ENCODE results near the gene B3GAT1.

B3GAT1 gene

DNA sequence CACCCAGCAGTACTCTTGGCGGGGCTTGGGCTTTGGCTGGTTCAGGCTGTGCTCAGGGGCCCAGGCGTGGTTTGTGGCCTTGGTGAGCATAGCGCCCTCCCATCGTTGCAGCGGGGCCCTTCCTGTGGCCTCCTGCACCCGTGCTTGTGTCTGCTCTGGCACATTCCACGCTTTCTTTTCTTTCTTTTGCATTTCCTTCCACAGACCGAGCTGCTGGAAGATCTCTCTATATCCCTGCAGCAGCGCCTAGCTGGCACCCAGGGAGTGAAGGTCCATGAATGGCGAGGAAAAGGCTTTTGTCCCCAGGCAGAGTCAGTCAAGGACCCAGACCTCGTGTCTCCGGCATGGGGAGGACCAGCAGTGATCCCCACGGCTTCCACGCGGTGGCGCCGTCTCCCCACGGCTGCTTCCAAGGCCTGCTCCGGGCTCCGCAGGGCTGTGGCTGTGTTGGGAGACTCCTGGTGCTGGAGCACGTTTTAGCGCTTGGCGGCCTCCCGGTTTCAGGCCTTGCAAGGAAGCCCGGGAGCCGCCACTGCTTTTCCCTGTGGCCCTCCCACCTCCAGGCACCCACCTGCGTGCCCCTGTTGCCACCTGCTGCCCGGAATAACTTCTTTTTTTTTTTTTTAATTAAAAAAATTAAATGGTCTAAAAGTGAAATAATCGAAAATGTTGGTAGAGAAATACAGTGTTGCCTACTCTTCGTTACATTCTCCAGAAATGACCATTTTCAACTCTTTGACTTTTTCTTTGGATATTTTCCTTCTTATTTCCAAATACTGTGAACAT lies 51.8 kb downstream of the B3GAT1 start:
- TF ChIP-seq POLR2A (IDR thresholded peaks at IDR 0.05; ENCODE audit: low read length) (no peak), GATA1 (IDR thresholded peaks at IDR 0.05; ENCODE audit: low read depth, low read length) (no peak)
- DNase-seq = peak; percentile 56 to 69

DNA sequence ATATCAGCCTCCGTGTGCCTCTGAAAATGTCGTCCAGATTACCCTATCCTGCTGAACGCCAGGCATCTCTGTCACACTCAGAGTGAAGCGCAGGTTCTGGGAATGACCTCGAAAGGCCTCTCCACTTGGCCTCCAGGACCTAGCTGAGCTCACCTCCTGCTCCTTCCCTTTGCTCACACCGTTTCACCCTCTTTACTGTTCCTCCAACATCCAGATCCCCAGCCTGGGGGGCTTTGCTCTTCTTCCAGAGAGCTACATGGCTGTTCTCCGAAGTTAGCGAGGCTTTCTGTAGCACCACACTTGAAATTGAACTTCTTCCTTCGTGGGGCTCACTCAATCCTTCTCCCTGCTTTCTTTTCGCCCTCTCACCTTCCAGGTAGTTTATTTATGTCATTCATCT lies 52.4 kb downstream of the B3GAT1 start:
- TF ChIP-seq GATA1 (IDR thresholded peaks at IDR 0.05; ENCODE audit: low read depth, low read length) (no peak), POLR2A (IDR thresholded peaks at IDR 0.05; ENCODE audit: low read length) (no peak)
- DNase-seq = no peak

DNA sequence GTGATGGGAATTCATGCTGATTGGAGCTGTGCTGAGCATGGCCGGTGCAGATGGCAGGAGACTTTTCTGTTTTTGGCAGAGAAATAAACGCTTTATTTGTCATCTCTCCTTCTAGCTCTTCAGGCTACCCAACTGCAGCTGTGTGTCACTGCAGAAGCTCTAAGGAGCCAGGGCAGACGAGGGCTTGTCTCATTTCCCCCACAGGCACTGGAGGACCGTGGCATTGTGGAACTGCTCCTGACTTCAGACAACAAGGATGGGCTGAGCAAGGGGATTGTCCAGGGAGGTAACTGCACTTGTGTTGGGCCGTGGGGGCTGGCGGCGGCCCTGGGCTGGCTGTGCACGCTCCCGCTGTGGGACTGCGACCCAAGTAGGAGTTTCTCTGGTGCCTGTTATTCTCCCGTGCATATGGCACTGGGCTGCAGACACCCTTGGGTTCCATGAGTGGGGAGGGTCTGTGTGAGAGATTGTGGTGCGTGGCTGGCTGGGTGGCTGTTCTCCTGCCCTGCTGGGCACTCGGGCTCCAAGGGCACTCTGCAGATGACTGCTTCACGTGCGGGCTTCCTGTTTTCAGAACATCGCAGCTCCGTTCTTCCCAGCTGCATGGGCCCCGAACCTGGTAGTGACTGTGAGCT lies 53.1 kb downstream of the B3GAT1 start:
- no peak for TF ChIP-seq GATA1 (IDR thresholded peaks at IDR 0.05; ENCODE audit: low read depth, low read length)
- no peak for TF ChIP-seq POLR2A (IDR thresholded peaks at IDR 0.05; ENCODE audit: low read length)
- DNase-seq = no peak

DNA sequence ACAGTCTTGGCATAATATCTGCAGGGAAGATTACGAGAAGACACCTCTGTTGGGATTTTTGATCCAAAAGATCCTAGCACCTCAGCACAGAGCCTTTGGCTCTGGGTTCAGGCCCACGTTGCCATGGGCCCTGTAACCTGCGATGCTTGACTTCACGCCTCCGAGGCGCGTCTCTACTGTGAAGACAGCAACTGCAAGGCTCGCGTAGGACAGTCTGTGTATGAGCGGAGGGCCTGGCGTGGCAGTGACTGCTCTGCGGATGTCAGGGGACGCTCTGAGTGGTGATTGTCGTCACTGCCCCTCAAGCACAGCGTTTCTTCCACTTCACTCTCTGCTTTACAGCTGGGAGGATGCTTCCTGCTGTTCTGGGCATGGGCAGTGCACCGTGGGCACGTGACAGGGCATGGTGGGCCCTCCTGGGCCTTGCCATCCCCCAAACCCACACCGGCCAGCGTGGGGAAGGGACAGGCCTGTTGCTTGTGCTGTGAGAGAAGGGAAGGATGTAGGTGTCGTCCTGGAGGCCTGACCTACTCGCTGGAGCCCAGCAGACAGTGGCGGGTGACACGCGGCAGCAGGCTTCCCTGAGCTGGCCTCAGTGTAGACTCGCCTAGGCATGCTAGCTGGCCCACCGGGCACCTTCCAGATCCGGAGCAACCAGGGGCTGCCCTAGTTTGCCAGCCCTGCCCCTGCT lies 53.7 kb downstream of the B3GAT1 start:
- no peak for DNase-seq
- TF ChIP-seq GATA1 (IDR thresholded peaks at IDR 0.05; ENCODE audit: low read depth, low read length) (no peak), POLR2A (IDR thresholded peaks at IDR 0.05; ENCODE audit: low read length) (no peak)

DNA sequence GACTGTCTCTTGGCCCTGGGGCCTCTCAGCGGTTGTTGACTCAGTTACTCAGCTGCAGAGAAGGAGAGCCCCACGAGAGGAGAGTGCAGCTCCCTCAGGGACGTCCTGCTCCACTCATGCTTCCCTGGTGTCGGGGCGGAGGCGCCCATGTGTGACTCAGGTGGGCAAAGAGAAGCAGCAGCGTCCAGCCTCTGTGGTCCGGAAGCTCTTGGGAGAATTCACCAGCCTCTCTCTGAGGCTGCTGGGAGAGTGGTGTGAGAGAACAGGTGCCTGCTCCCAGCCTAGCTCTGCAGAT lies 54.5 kb downstream of the B3GAT1 start:
- TF ChIP-seq GATA1 (IDR thresholded peaks at IDR 0.05; ENCODE audit: low read depth, low read length) (no peak), POLR2A (IDR thresholded peaks at IDR 0.05; ENCODE audit: low read length) (no peak)
- DNase-seq = no peak

DNA sequence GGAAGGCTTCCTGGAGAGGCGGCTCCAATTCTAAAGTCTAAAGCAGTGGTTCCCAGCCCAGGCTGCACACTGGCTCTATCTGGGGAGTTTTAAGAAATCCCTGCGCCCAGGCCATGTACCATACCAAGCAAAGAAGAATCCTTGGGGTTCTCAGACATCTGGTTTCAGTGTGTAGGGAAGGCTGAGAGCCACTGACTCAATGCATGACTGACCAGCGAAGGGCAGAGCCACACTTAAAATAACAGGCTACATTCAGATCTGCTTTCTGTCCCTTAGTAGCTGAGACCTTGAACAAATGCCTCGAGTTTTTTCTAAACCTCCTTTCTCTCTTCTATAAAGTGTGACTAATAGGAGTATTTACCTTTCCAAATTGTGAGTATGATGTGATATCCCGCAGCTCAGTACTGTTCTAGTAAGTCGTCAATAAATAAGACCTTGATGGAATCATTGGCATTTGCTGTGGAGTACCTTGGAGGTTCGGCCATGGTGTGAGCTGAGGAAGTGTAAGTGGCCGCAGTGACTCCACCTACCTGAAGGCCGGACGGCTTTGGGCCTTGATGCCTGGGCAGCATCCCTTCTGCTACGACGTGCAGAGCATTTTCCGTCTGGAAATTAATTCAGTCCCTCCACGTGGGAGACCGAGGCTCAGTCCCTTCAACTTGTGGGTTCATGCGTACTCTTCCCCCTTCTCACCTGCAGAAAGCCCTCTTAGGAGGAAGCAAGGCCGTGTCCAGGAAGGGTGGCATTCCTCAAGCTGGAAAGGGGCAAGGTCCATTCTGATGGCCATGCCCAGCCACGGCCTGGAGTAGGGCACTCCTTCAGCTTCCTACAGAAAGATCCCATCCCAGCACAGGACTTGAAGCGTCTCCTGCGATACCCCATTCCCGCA lies 55.1 kb downstream of the B3GAT1 start:
- no peak for TF ChIP-seq GATA1 (IDR thresholded peaks at IDR 0.05; ENCODE audit: low read depth, low read length)
- TF ChIP-seq POLR2A (IDR thresholded peaks at IDR 0.05; ENCODE audit: low read length) = no peak
- DNase-seq = no peak

DNA sequence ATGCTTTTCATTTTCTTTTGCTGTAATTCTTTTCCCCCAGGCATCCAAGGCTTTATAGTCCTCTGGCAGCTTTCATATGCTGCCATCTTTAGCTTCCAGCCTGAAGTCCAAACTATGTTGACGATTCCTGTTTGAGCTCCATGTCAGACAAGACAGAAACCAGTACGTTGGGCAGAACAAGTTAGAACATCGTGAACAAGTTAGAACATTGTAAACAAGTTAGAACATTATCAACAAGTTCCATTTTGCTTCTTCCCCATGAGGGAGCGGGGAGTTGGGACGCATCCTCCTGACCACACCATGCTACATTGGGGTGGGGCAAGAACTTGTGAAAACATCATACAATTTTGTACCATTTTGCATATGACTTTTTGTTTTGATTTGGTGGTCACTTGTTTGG lies 56.4 kb downstream of the B3GAT1 start:
- TF ChIP-seq POLR2A (IDR thresholded peaks at IDR 0.05; ENCODE audit: low read length) = no peak
- TF ChIP-seq GATA1 (IDR thresholded peaks at IDR 0.05; ENCODE audit: low read depth, low read length) = no peak
- no peak for DNase-seq

DNA sequence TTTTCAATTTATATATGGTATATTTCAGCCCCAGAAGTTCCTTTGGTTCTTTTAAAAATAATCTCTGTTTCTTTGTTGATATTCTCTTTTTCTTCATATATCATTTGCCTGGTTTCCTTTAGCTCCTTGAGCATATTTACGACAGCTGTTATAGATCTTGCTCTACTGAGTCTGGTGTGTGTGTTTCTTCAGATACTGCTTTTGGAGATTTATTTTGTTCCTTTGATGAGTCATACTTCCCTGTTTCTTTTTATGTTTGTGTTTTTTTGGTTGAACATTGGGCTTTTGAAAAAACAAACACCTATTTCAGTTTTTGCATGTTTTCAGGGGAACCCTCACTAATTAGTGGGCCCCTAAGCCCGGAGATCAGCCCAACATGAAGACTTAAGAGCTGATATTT lies 56.9 kb downstream of the B3GAT1 start:
- DNase-seq = no peak
- TF ChIP-seq POLR2A (IDR thresholded peaks at IDR 0.05; ENCODE audit: low read length) = no peak
- no peak for TF ChIP-seq GATA1 (IDR thresholded peaks at IDR 0.05; ENCODE audit: low read depth, low read length)

DNA sequence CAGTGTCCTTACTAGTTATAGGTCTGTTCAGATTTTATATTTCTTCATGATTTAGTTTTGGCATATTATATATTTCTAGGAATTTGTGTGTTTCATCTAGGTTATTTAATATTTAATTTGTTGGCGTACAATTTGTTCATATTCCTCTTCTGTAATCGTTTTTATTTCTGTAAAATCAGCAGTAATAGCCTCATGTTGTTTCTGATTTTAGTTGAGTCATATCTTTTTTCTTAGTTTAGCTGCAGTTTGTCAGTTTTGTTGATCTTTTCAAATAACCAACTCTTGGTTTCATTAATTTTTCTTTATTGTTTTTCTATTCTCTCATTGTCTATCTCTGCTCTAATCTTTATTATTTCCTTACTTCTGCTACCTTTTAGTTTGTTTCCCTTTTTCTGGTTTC lies 59.9 kb downstream of the B3GAT1 start:
- no peak for TF ChIP-seq POLR2A (IDR thresholded peaks at IDR 0.05; ENCODE audit: low read length)
- TF ChIP-seq GATA1 (IDR thresholded peaks at IDR 0.05; ENCODE audit: low read depth, low read length) = no peak
- DNase-seq = no peak

DNA sequence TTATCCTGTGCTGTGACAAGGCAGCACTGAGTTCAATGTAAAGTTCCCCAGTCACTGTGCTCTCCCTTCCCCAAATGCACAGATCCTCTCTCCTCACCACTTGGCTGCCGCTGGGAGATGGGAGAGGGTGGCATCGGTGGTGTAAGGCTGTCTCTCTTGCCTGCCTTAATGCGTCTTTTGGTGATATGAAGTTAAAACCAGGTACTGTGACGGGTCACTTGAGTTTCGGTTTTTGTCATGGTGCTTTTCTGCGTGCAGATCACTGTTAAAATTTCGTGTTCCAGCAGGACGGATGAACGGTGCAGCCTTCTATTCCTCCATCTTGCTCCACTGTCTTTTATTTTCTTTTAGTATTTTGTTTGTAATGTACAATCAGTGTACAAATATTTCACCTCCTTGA lies 61.7 kb downstream of the B3GAT1 start:
- DNase-seq = no peak
- TF ChIP-seq GATA1 (IDR thresholded peaks at IDR 0.05; ENCODE audit: low read depth, low read length) (no peak), POLR2A (IDR thresholded peaks at IDR 0.05; ENCODE audit: low read length) (no peak)

DNA sequence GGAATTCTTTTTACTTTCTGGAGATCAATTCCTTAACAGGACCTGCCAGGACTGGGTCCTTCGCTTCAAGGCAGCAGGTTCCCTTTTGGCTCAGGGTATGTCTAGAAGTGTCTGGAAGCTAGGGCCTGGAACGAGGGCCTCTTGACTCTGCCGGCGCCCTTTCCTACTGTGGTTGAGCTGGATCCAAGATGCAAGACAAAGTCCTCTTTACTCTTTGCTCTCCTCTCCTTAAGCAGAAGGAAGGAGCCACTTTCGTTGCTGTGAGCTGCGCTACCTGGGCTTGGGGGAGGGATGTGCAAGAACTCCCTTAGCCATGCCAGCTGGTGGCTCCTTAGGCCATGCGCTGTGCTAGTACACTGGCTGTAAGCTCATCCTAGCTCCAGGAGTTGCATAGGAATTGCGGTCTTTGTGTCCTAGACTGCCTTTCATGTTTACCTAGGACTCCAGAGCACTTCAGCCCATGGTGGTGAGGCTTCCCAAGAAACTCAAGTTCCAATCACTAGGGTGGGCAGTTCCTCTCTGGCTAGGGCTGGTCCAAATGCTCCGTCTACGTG lies 62.2 kb downstream of the B3GAT1 start:
- TF ChIP-seq GATA1 (IDR thresholded peaks at IDR 0.05; ENCODE audit: low read depth, low read length) (no peak), POLR2A (IDR thresholded peaks at IDR 0.05; ENCODE audit: low read length) (no peak)
- DNase-seq = no peak

DNA sequence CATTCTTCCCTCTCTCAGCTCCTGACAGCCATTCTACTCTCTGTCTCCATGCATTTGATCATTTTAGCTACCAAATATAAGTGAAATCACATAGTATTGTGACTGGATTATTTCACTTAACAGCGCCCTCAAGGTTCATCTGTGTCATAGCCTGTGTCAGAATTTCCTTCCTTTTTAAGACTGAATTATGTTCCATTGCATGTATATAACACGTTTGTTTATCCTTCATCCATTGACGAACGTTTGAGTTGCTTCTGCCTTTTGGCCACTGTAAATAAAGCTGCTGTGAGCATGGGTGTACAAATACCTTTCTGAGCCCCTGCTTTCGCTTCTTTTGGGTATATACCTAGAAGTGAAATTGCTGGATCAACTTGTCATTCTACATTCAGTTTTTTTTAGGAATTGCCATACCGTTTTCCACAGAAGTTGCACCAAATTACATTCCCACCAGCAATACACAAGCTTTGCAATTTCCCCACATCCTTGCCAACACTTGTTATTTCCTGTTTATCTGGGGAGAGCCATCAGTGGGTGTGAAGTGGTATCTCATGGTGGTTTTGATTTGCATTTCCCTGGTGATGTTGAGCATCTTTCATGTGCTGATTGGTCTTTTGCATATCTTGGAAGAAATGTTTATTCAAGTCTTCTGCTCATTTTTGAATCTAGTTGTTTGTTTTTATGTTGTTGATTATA lies 62.8 kb downstream of the B3GAT1 start:
- DNase-seq = no peak
- TF ChIP-seq POLR2A (IDR thresholded peaks at IDR 0.05; ENCODE audit: low read length) (no peak), GATA1 (IDR thresholded peaks at IDR 0.05; ENCODE audit: low read depth, low read length) (no peak)

DNA sequence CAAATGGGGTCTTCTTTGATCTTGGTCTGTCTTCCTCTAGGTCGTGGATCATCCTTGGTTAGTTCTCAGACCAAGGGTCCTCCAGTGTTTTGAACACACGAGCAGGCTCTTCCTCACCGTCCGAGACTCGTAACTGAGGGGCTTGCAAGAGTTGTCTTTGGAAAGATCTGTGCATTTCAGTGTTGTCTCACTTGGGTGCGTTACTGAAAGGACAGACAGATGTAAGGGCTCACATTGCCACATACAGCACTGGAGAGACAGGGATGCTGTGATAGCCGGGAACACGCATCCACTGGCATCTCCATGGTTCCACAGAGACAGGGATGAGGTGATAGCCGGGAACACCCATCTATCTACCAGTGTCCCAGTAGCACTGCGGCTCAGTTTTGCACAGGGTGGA lies 64.6 kb downstream of the B3GAT1 start:
- no peak for DNase-seq

More for the DNA sequence above, 64.6 kb downstream of the B3GAT1 start:
- TF ChIP-seq GATA1 (IDR thresholded peaks at IDR 0.05; ENCODE audit: low read depth, low read length) (no peak), POLR2A (IDR thresholded peaks at IDR 0.05; ENCODE audit: low read length) (no peak)

Measured in erythroblast (primary cell).